ENCODE results near the gene MAST4.
A peak's percentile ranks its signal among the peaks of the same experiment; 100 is the strongest.

MAST4 gene

GRCh38 chr5:66967826-66968262 lies 371.7 kb downstream of the MAST4 start (continued):
- TF ChIP-seq IKZF3 (tag by site-specific recombination; IDR thresholded peaks at IDR 0.05) (peak; percentile 75; the same call in 1 of the 2 replicates), ZNF157 (tag by site-specific recombination; IDR thresholded peaks at IDR 0.05) (no peak), ZNF610 (tag by site-specific recombination; IDR thresholded peaks at IDR 0.05; ENCODE audit: borderline replicate concordance) (no peak)

- CTCF ChIA-PET = interaction anchor here (1.8 to 2.4 kb wide), 2 partner anchors 9 to 19 kb away, joined by 5 to 11 read pairs; no protein-coding TSS in a partner anchor
- H3K4me1 ChIP-seq (ENCODE audit: control insufficient read depth, insufficient read depth, low read length) = peaks cover 2% of the 10 kb centered on the region; the same call in 1 of the 2 replicates
- H3K27ac ChIP-seq (ENCODE audit: extremely low read depth, low read depth, low read length) = no peak overlapping the region
- no peaks in the 10 kb centered on the region for H3K9me3 ChIP-seq (ENCODE audit: control insufficient read depth, insufficient read depth, low read depth, low read length)
- no peak overlapping the region for H3K4me3 ChIP-seq (ENCODE audit: low read depth, low read length)
- POLR2A ChIA-PET = no interaction called here
- TF ChIP-seq ZNF140 (tag by site-specific recombination; IDR thresholded peaks at IDR 0.05) = no peak
- TF ChIP-seq KLF9 (tag by site-specific recombination; IDR thresholded peaks at IDR 0.05; ENCODE audit: low read depth) = no peak
- TF ChIP-seq EGR2 (tag by site-specific recombination; IDR thresholded peaks at IDR 0.05; ENCODE audit: low read depth) = no peak
- TF ChIP-seq ZNF350 (tag by site-specific recombination; IDR thresholded peaks at IDR 0.05) = no peak
- TF ChIP-seq ZNF701 (tag by site-specific recombination; IDR thresholded peaks at IDR 0.05) = no peak
- no peak for TF ChIP-seq HOXA7 (CRISPR knock-in tag; IDR thresholded peaks at IDR 0.05; ENCODE audit: borderline replicate concordance)
- H3K36me3 ChIP-seq (ENCODE audit: control insufficient read depth in 2 of 2, insufficient read depth in 1 of 2, low read length in 2 of 2) = no peaks in the 10 kb centered on the region
Observed at GRCh38 chr5:66969484-66969883, 373.3 kb downstream of the MAST4 start.

GRCh38 chr5:66969963-66970362 lies 373.8 kb downstream of the MAST4 start:
- Histone ChIP-seq H3K27ac (ENCODE audit: extremely low read depth, low read depth, low read length) (no peak overlapping the region), H3K36me3 (ENCODE audit: control insufficient read depth in 2 of 2, insufficient read depth in 1 of 2, low read length in 2 of 2) (no peaks in the 10 kb centered on the region), H3K9me3 (ENCODE audit: control insufficient read depth, insufficient read depth, low read depth, low read length) (no peaks in the 10 kb centered on the region), H3K4me1 (ENCODE audit: control insufficient read depth, insufficient read depth, low read length) (peaks cover 2% of the 10 kb centered on the region; the same call in 1 of the 2 replicates), H3K4me3 (ENCODE audit: low read depth, low read length) (no peak overlapping the region)
- POLR2A ChIA-PET = no interaction called here
- CTCF ChIA-PET = interaction anchor here (1.8 to 2.4 kb wide), 2 partner anchors 8 to 18 kb away, joined by 5 to 11 read pairs; no protein-coding TSS in a partner anchor
- TF ChIP-seq ZBTB48 (tag by site-specific recombination; IDR thresholded peaks at IDR 0.05) (no peak), ZNF148 (tag by site-specific recombination; IDR thresholded peaks at IDR 0.05; ENCODE audit: borderline replicate concordance) (no peak), REPIN1 (tag by site-specific recombination; IDR thresholded peaks at IDR 0.05; ENCODE audit: low read depth) (no peak), ZNF596 (tag by site-specific recombination; IDR thresholded peaks at IDR 0.05) (no peak), ZNF23 (tag by site-specific recombination; IDR thresholded peaks at IDR 0.05; ENCODE audit: borderline replicate concordance) (no peak), ZNF645 (tag by site-specific recombination; IDR thresholded peaks at IDR 0.05) (no peak), ZBTB7A (tag by site-specific recombination; IDR thresholded peaks at IDR 0.05; ENCODE audit: low read depth) (no peak), ZNF362 (tag by site-specific recombination; IDR thresholded peaks at IDR 0.05) (no peak), ZNF792 (tag by site-specific recombination; IDR thresholded peaks at IDR 0.05) (no peak), ZNF623 (tag by site-specific recombination; IDR thresholded peaks at IDR 0.05) (no peak), ZNF600 (tag by site-specific recombination; IDR thresholded peaks at IDR 0.05) (no peak), MEIS1 (CRISPR knock-in tag; IDR thresholded peaks at IDR 0.05; ENCODE audit: borderline replicate concordance) (no peak), ZBTB1 (tag by site-specific recombination; IDR thresholded peaks at IDR 0.05) (no peak), ZNF248 (tag by site-specific recombination; IDR thresholded peaks at IDR 0.05) (no peak), ZNF664 (tag by site-specific recombination; IDR thresholded peaks at IDR 0.05) (no peak), ZNF366 (tag by site-specific recombination; conservative IDR thresholded peaks at IDR 0.05) (no peak), ZBTB6 (tag by site-specific recombination; IDR thresholded peaks at IDR 0.05) (no peak)
